Dermis blood vessel endothelial cell (primary cell): ENCODE measurements around the gene MSRB3. TPM values are rescaled to one million over a fixed set of nuclear protein-coding genes. Genes with fewer than 3 reads are reported as not detected.

ENCODE experiments used
- DNase-seq: peaks from one replicate; pipeline ENCODE4 v3.0.0; 2010
- total RNA-seq: library from RNA; depleted of rRNA; stranded (reverse); fragments of >200 nt; gene quantifications from 2 replicates; pipeline ENCODE4 v1.2.3, GENCODE V29; 2014

The MSRB3 gene
- total RNA-seq, 1 donor from 2014 or later = 40.0 TPM

- no peak for DNase-seq
These were observed 222.7 kb downstream of the MSRB3 start for GRCh38 chr12:65501093-65501621.

GRCh38 chr12:65501935-65502334, 223.5 kb downstream of the MSRB3 start:
- no peak for DNase-seq

GRCh38 chr12:65504417-65504816, 225.9 kb downstream of the MSRB3 start:
- DNase-seq = no peak

- DNase-seq = no peak
These were observed 227.1 kb downstream of the MSRB3 start for GRCh38 chr12:65505386-65506121.

- peak; percentile 9 for DNase-seq
These were observed 230.0 kb downstream of the MSRB3 start for GRCh38 chr12:65508276-65509035.

GRCh38 chr12:65510007-65510406, 231.5 kb downstream of the MSRB3 start:
- DNase-seq = no peak

- peak; percentile 10 for DNase-seq
These were observed 232.1 kb downstream of the MSRB3 start for GRCh38 chr12:65510584-65511050.

GRCh38 chr12:65511134-65511834, 232.8 kb downstream of the MSRB3 start:
- DNase-seq = no peak

- no peak for DNase-seq
These were observed 233.4 kb downstream of the MSRB3 start for GRCh38 chr12:65511912-65512311.

Other genes starting within 250 kb of the MSRB3 start
- gene WIF1, start 157.4 kb upstream of the MSRB3 start, total RNA-seq = not detected in 2 replicates
- gene LEMD3, start 109.1 kb upstream of the MSRB3 start, total RNA-seq = 29.9 and 30.1 TPM in 2 replicates